ENCODE measurements around the gene HSD17B2.

GRCh38 chr16:82138478-82139285 lies 103.6 kb downstream of the HSD17B2 start:
- TF ChIP-seq NFRKB (IDR thresholded peaks at IDR 0.05) (no peak), FOXA1 (IDR thresholded peaks at IDR 0.05) (no peak), ELF4 (IDR thresholded peaks at IDR 0.05) (no peak), ARNT (IDR thresholded peaks at IDR 0.05) (no peak), BHLHE40 (IDR thresholded peaks at IDR 0.05; ENCODE audit: borderline replicate concordance) (no peak), SP1 (IDR thresholded peaks at IDR 0.05) (no peak), HDGF (IDR thresholded peaks at IDR 0.05; ENCODE audit: borderline replicate concordance) (no peak), SUZ12 (IDR thresholded peaks at IDR 0.05) (no peak)
